HepG2 (cell line): ENCODE results near the gene TK1. TPM values are rescaled to one million over a fixed set of nuclear protein-coding genes. Genes with fewer than 3 reads are reported as not detected.

Source experiments
- ARID2 ChIP-seq: sonication (generic); formaldehyde crosslinking; IDR thresholded peaks from 2 replicates; pipeline ENCODE4 v1.8.1; 2022; ENCODE audit warnings: mild to moderate bottlenecking, missing genetic modification reagents, borderline replicate concordance
- ATRX ChIP-seq: sonication (generic); formaldehyde crosslinking; IDR thresholded peaks from 2 replicates; pipeline ENCODE4 v1.4.0; 2020; ENCODE audit warnings: missing genetic modification reagents, borderline replicate concordance
- CHCHD3 ChIP-seq: sonication (generic); formaldehyde crosslinking; IDR thresholded peaks from 2 replicates; pipeline ENCODE4 v1.8.0; 2022; ENCODE audit warnings: mild to moderate bottlenecking, missing genetic modification reagents, moderate library complexity
- FIP1L1 ChIP-seq: fragments of 200-400 bp; formaldehyde crosslinking; IDR thresholded peaks from 2 replicates; pipeline ENCODE4 v1.6.1; 2018; ENCODE audit warnings: low read depth, mild to moderate bottlenecking, low read length, moderate library complexity, borderline replicate concordance; ENCODE audit not compliant: insufficient read depth
- JDP2 ChIP-seq: sonication (generic); formaldehyde crosslinking; IDR thresholded peaks from 2 replicates; pipeline ENCODE4 v1.8.1; 2022; ENCODE audit warnings: missing genetic modification reagents, borderline replicate concordance
- KMT2A ChIP-seq: sonication (generic); formaldehyde crosslinking; IDR thresholded peaks from 2 replicates; pipeline ENCODE4 v1.4.0; 2020; ENCODE audit warnings: missing genetic modification reagents
- MIER2 ChIP-seq: IDR thresholded peaks from 2 replicates; pipeline ENCODE4 v1.6.1; 2016; ENCODE audit warnings: missing biosample characterization, missing genetic modification reagents
- MIER3 ChIP-seq: IDR thresholded peaks from 2 replicates; pipeline ENCODE4 v1.6.1; 2016; ENCODE audit warnings: missing compliant biosample characterization, borderline replicate concordance
- NFE2 ChIP-seq: sonication (generic); formaldehyde crosslinking; IDR thresholded peaks from 2 replicates; pipeline ENCODE4 v1.4.0; 2020; ENCODE audit warnings: missing genetic modification reagents
- NR0B2 ChIP-seq: sonication (generic); formaldehyde crosslinking; IDR thresholded peaks from 2 replicates; pipeline ENCODE4 v1.4.0; 2020; ENCODE audit warnings: mild to moderate bottlenecking, missing genetic modification reagents
- ONECUT2 ChIP-seq: sonication (generic); formaldehyde crosslinking; IDR thresholded peaks from 2 replicates; pipeline ENCODE4 v1.4.0; 2020; ENCODE audit warnings: missing genetic modification reagents
- RXRB ChIP-seq: IDR thresholded peaks from 2 replicates; pipeline ENCODE4 v1.6.1; 2016; ENCODE audit warnings: borderline replicate concordance, missing genetic modification reagents, missing compliant biosample characterization
- SIX4 ChIP-seq: sonication (generic); formaldehyde crosslinking; IDR thresholded peaks from 2 replicates; pipeline ENCODE4 v1.4.0; 2020; ENCODE audit warnings: missing genetic modification reagents
- TAF15 ChIP-seq: fragments of 200-400 bp; formaldehyde crosslinking; IDR thresholded peaks from one replicate; pipeline ENCODE4 v1.6.1; 2018; ENCODE audit warnings: mild to moderate bottlenecking, low read depth, low read length; ENCODE audit not compliant: poor library complexity, severe bottlenecking
- TBL1XR1 ChIP-seq: fragments of 150-350 bp; IDR thresholded peaks from 2 replicates; pipeline ENCODE4 v1.6.1; 2014; ENCODE audit warnings: borderline replicate concordance, low read length; ENCODE audit not compliant: partially characterized antibody
- TGIF2 ChIP-seq: IDR thresholded peaks from 2 replicates; pipeline ENCODE4 v1.6.1; 2016; ENCODE audit warnings: control low read depth, missing compliant biosample characterization
- TRIM22 ChIP-seq: fragments of 450-650 bp; IDR thresholded peaks from 2 replicates; pipeline ENCODE4 v1.6.1; 2017
- ZBTB10 ChIP-seq: sonication (generic); formaldehyde crosslinking; IDR thresholded peaks from 2 replicates; pipeline ENCODE4 v1.4.0; 2020; ENCODE audit warnings: missing genetic modification reagents, borderline replicate concordance
- ZNF24 ChIP-seq: fragments of 450-650 bp; IDR thresholded peaks from 2 replicates; pipeline ENCODE4 v1.6.1; 2017; ENCODE audit warnings: antibody characterized with exemption, mild to moderate bottlenecking
- ZNF256 ChIP-seq: sonication (generic); formaldehyde crosslinking; conservative IDR thresholded peaks from 2 replicates; pipeline ENCODE4 v1.4.0; 2020; ENCODE audit warnings: missing genetic modification reagents
- ZNF431 ChIP-seq: sonication (generic); formaldehyde crosslinking; IDR thresholded peaks from 2 replicates; pipeline ENCODE4 v1.9.0; 2022; ENCODE audit warnings: missing genetic modification reagents, low read depth, mild to moderate bottlenecking, borderline replicate concordance
- ZNF576 ChIP-seq: sonication (generic); formaldehyde crosslinking; IDR thresholded peaks from 2 replicates; pipeline ENCODE4 v1.4.0; 2020; ENCODE audit warnings: mild to moderate bottlenecking, missing genetic modification reagents
- ZNF605 ChIP-seq: sonication (generic); formaldehyde crosslinking; IDR thresholded peaks from 2 replicates; pipeline ENCODE4 v1.8.0; 2022; ENCODE audit warnings: mild to moderate bottlenecking, missing genetic modification reagents
- ZNF83 ChIP-seq: sonication (generic); formaldehyde crosslinking; IDR thresholded peaks from 2 replicates; pipeline ENCODE4 v1.4.0; 2020; ENCODE audit warnings: missing genetic modification reagents, mild to moderate bottlenecking, borderline replicate concordance
- ZSCAN12 ChIP-seq: sonication (generic); formaldehyde crosslinking; IDR thresholded peaks from 2 replicates; pipeline ENCODE4 v1.9.0; 2021; ENCODE audit warnings: mild to moderate bottlenecking, missing genetic modification reagents
- polyA plus RNA-seq, 8 experiments: library from polyadenylated mRNA; depleted of rRNA in 3 of 8; stranded (reverse) in 7 of 8; unstranded in 1 of 8; fragments of >200 nt; fragmentation: Illumina TruSeq in 4 of 8; extraction: Trizol in 4 of 8; gene quantifications; 2 replicates each; pipeline versions ENCODE4 v1.2.1 to v1.2.3, GENCODE V29; 2011 to 2016; ENCODE audit warnings: low read depth in 4 of 8, missing spikeins in 1 of 8, mixed read lengths in 1 of 8; ENCODE audit not compliant: insufficient read depth in 1 of 8
- total RNA-seq, 5 experiments: library from RNA; depleted of rRNA; stranded (reverse); fragments of >200 nt; fragmentation: Illumina TruSeq; extraction: Trizol; gene quantifications; 2 replicates each; pipeline ENCODE4 v1.2.3, GENCODE V29; 2016; ENCODE audit warnings: low read depth in 1 of 5

Gene TK1
- total and polyA plus RNA-seq, 2 of the 13 experiments (the other 11 are each of a cell fraction or from before 2014, with no cell fraction given) = 45.0 to 96.0 TPM

- TF ChIP-seq ZNF256 (CRISPR knock-in tag) (peak; percentile 90; the same call in 1 of the 2 replicates), ZNF576 (CRISPR knock-in tag) (no peak), ARID2 (CRISPR knock-in tag) (peak; percentile 100), ATRX (CRISPR knock-in tag) (no peak), SIX4 (CRISPR knock-in tag) (no peak), KMT2A (CRISPR knock-in tag) (peak; percentile 53; the same call in 1 of the 2 replicates), ZNF605 (peak; percentile 94), ONECUT2 (CRISPR knock-in tag) (peak; percentile 36; the same call in 1 of the 2 replicates), FIP1L1 (no peak), ZBTB10 (CRISPR knock-in tag) (no peak), ZNF83 (0 out of 2 replicates have a peak, but pooled peaks have one; percentile 44), ZSCAN12 (CRISPR knock-in tag) (peak; percentile 76; the same call in 1 of the 2 replicates), ZNF24 (peak; percentile 9; the same call in 1 of the 2 replicates), RXRB (CRISPR knock-in tag) (peak; percentile 72), MIER2 (CRISPR knock-in tag) (peak; percentile 10; the same call in 1 of the 2 replicates), CHCHD3 (CRISPR knock-in tag) (peak; percentile 99), TAF15 (peak; percentile 39), TGIF2 (CRISPR knock-in tag) (peak; percentile 89; the same call in 1 of the 2 replicates), TBL1XR1 (peak; percentile 77), ZNF431 (CRISPR knock-in tag) (peak; percentile 99; the same call in 1 of the 2 replicates), TRIM22 (no peak), MIER3 (peak; percentile 78), JDP2 (0 out of 2 replicates have a peak, but pooled peaks have one; percentile 96), NR0B2 (CRISPR knock-in tag) (peak; percentile 90), NFE2 (no peak)
Measured at GRCh38 chr17:78186692-78187595, at the start of gene TK1, which contains the start of gene AFMID (continued).
